HEK293 (cell line): ENCODE measurements around the gene LRP8.

Experiments used
- EGR2 ChIP-seq: fragments of 450-650 bp; formaldehyde crosslinking; IDR thresholded peaks from 2 replicates; pipeline ENCODE4 v1.5.1; 2016; ENCODE audit warnings: low read depth, missing biosample characterization, missing genetic modification characterization
- FEZF1 ChIP-seq: fragments of 450-650 bp; formaldehyde crosslinking; IDR thresholded peaks from 2 replicates; pipeline ENCODE4 v1.5.1; 2016; ENCODE audit warnings: missing biosample characterization, missing genetic modification characterization
- KLF1 ChIP-seq: fragments of 450-650 bp; formaldehyde crosslinking; IDR thresholded peaks from 2 replicates; pipeline ENCODE4 v1.5.1; 2016; ENCODE audit warnings: missing biosample characterization, missing genetic modification characterization
- KLF16 ChIP-seq: fragments of 450-650 bp; formaldehyde crosslinking; IDR thresholded peaks from 2 replicates; pipeline ENCODE4 v1.5.1; 2017; ENCODE audit warnings: missing biosample characterization, missing genetic modification characterization
- KLF17 ChIP-seq: fragments of 450-650 bp; formaldehyde crosslinking; IDR thresholded peaks from 2 replicates; pipeline ENCODE4 v1.5.1; 2016; ENCODE audit warnings: missing biosample characterization, missing genetic modification characterization
- KLF7 ChIP-seq: fragments of 450-650 bp; formaldehyde crosslinking; IDR thresholded peaks from 2 replicates; pipeline ENCODE4 v1.5.1; 2016; ENCODE audit warnings: missing biosample characterization, missing genetic modification characterization, borderline replicate concordance
- KLF9 ChIP-seq: fragments of 450-650 bp; formaldehyde crosslinking; IDR thresholded peaks from 2 replicates; pipeline ENCODE4 v1.5.1; 2016; ENCODE audit warnings: missing biosample characterization, missing genetic modification characterization, low read depth
- PATZ1 ChIP-seq: fragments of 450-650 bp; formaldehyde crosslinking; IDR thresholded peaks from 2 replicates; pipeline ENCODE4 v1.5.1; 2016; ENCODE audit warnings: missing biosample characterization, missing genetic modification characterization
- SP2 ChIP-seq: fragments of 450-650 bp; formaldehyde crosslinking; IDR thresholded peaks from 2 replicates; pipeline ENCODE4 v1.5.1; 2016; ENCODE audit warnings: missing biosample characterization, missing genetic modification characterization
- SP3 ChIP-seq: fragments of 450-650 bp; formaldehyde crosslinking; IDR thresholded peaks from 2 replicates; pipeline ENCODE4 v1.5.1; 2016; ENCODE audit warnings: missing biosample characterization, missing genetic modification characterization
- SP7 ChIP-seq: fragments of 450-650 bp; formaldehyde crosslinking; IDR thresholded peaks from 2 replicates; pipeline ENCODE4 v1.5.1; 2016; ENCODE audit warnings: missing biosample characterization, missing genetic modification characterization
- ZBTB48 ChIP-seq: fragments of 450-650 bp; formaldehyde crosslinking; IDR thresholded peaks from 2 replicates; pipeline ENCODE4 v1.5.1; 2016; ENCODE audit warnings: missing biosample characterization, missing genetic modification characterization
- ZEB2 ChIP-seq: fragments of 450-650 bp; formaldehyde crosslinking; IDR thresholded peaks from 2 replicates; pipeline ENCODE4 v1.5.1; 2016; ENCODE audit warnings: missing biosample characterization, missing genetic modification characterization
- ZNF146 ChIP-seq: fragments of 450-650 bp; formaldehyde crosslinking; IDR thresholded peaks from 2 replicates; pipeline ENCODE4 v1.5.1; 2016; ENCODE audit warnings: missing biosample characterization, missing genetic modification characterization
- ZNF433 ChIP-seq: fragments of 450-650 bp; formaldehyde crosslinking; IDR thresholded peaks from 2 replicates; pipeline ENCODE4 v1.5.1; 2016; ENCODE audit warnings: missing biosample characterization, missing genetic modification characterization, low read depth
- ZNF561 ChIP-seq: fragments of 450-650 bp; IDR thresholded peaks from 2 replicates; pipeline ENCODE4 v1.5.1; 2018; ENCODE audit warnings: missing biosample characterization, missing genetic modification characterization, borderline replicate concordance
- ZNF600 ChIP-seq: fragments of 450-650 bp; formaldehyde crosslinking; IDR thresholded peaks from 2 replicates; pipeline ENCODE4 v1.5.1; 2016; ENCODE audit warnings: missing biosample characterization, missing genetic modification characterization
- ZNF623 ChIP-seq: fragments of 450-650 bp; formaldehyde crosslinking; IDR thresholded peaks from 2 replicates; pipeline ENCODE4 v1.5.1; 2016; ENCODE audit warnings: missing biosample characterization, missing genetic modification characterization
- ZNF629 ChIP-seq: fragments of 450-650 bp; formaldehyde crosslinking; IDR thresholded peaks from 2 replicates; pipeline ENCODE4 v1.5.1; 2017; ENCODE audit warnings: missing biosample characterization, missing genetic modification characterization
- ZNF76 ChIP-seq: fragments of 450-650 bp; formaldehyde crosslinking; IDR thresholded peaks from 2 replicates; pipeline ENCODE4; 2016; ENCODE audit warnings: low read depth, missing biosample characterization, missing genetic modification characterization, borderline replicate concordance
- ZNF785 ChIP-seq: fragments of 450-650 bp; formaldehyde crosslinking; IDR thresholded peaks from 2 replicates; pipeline ENCODE4 v1.5.1; 2016; ENCODE audit warnings: missing biosample characterization, missing genetic modification characterization
- ZNF830 ChIP-seq: fragments of 450-650 bp; IDR thresholded peaks from 2 replicates; pipeline ENCODE4 v1.5.0; 2018; ENCODE audit warnings: missing biosample characterization, missing genetic modification characterization, low read depth, mild to moderate bottlenecking, moderate library complexity
- TF ChIP-seq, protein P1 (sequence below): fragments of 450-650 bp; formaldehyde crosslinking; IDR thresholded peaks from 2 replicates; pipeline ENCODE4 v1.5.1; 2016; ENCODE audit warnings: missing biosample characterization, missing genetic modification characterization
- TF ChIP-seq, protein P2 (sequence below): fragments of 450-650 bp; formaldehyde crosslinking; IDR thresholded peaks from 2 replicates; pipeline ENCODE4 v1.5.1; 2016; ENCODE audit warnings: missing biosample characterization, missing genetic modification characterization
- TF ChIP-seq, protein P3 (sequence below): fragments of 450-650 bp; formaldehyde crosslinking; conservative IDR thresholded peaks from 2 replicates; pipeline ENCODE4 v1.5.1; 2016; ENCODE audit warnings: low read depth, missing biosample characterization, missing genetic modification characterization

LRP8 gene

GRCh38 chr1:53326088-53326597 lies 1.7 kb downstream of the LRP8 start (continued):
- TF ChIP-seq, protein P1, sequence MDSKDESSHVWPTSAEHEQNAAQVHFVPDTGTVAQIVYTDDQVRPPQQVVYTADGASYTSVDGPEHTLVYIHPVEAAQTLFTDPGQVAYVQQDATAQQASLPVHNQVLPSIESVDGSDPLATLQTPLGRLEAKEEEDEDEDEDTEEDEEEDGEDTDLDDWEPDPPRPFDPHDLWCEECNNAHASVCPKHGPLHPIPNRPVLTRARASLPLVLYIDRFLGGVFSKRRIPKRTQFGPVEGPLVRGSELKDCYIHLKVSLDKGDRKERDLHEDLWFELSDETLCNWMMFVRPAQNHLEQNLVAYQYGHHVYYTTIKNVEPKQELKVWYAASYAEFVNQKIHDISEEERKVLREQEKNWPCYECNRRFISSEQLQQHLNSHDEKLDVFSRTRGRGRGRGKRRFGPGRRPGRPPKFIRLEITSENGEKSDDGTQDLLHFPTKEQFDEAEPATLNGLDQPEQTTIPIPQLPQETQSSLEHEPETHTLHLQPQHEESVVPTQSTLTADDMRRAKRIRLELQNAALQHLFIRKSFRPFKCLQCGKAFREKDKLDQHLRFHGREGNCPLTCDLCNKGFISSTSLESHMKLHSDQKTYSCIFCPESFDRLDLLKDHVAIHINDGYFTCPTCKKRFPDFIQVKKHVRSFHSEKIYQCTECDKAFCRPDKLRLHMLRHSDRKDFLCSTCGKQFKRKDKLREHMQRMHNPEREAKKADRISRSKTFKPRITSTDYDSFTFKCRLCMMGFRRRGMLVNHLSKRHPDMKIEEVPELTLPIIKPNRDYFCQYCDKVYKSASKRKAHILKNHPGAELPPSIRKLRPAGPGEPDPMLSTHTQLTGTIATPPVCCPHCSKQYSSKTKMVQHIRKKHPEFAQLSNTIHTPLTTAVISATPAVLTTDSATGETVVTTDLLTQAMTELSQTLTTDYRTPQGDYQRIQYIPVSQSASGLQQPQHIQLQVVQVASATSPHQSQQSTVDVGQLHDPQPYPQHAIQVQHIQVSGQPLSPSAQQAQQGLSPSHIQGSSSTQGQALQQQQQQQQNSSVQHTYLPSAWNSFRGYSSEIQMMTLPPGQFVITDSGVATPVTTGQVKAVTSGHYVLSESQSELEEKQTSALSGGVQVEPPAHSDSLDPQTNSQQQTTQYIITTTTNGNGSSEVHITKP, result peak; percentile 79
- TF ChIP-seq EGR2 (tag by site-specific recombination), result peak; percentile 42
- TF ChIP-seq, protein P2, sequence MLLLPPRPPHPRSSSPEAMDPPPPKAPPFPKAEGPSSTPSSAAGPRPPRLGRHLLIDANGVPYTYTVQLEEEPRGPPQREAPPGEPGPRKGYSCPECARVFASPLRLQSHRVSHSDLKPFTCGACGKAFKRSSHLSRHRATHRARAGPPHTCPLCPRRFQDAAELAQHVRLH, result peak; percentile 61; the same call in 1 of the 2 replicates
- 0 out of 2 replicates have a peak, but pooled peaks have one; percentile 16 for TF ChIP-seq ZNF785
- TF ChIP-seq, protein P3, sequence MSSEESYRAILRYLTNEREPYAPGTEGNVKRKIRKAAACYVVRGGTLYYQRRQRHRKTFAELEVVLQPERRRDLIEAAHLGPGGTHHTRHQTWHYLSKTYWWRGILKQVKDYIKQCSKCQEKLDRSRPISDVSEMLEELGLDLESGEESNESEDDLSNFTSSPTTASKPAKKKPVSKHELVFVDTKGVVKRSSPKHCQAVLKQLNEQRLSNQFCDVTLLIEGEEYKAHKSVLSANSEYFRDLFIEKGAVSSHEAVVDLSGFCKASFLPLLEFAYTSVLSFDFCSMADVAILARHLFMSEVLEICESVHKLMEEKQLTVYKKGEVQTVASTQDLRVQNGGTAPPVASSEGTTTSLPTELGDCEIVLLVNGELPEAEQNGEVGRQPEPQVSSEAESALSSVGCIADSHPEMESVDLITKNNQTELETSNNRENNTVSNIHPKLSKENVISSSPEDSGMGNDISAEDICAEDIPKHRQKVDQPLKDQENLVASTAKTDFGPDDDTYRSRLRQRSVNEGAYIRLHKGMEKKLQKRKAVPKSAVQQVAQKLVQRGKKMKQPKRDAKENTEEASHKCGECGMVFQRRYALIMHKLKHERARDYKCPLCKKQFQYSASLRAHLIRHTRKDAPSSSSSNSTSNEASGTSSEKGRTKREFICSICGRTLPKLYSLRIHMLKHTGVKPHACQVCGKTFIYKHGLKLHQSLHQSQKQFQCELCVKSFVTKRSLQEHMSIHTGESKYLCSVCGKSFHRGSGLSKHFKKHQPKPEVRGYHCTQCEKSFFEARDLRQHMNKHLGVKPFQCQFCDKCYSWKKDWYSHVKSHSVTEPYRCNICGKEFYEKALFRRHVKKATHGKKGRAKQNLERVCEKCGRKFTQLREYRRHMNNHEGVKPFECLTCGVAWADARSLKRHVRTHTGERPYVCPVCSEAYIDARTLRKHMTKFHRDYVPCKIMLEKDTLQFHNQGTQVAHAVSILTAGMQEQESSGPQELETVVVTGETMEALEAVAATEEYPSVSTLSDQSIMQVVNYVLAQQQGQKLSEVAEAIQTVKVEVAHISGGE (tag by site-specific recombination), result peak; percentile 53; the same call in 1 of the 2 replicates
- TF ChIP-seq SP2 (tag by site-specific recombination), result peak; percentile 78
- no peak; the same call in 1 of the 2 replicates for TF ChIP-seq ZEB2 (tag by site-specific recombination)
- peak; percentile 40; the same call in 1 of the 2 replicates for TF ChIP-seq KLF7
- TF ChIP-seq KLF16, result peak; percentile 85; the same call in 1 of the 2 replicates
- TF ChIP-seq PATZ1, result peak; percentile 74
- TF ChIP-seq ZNF76 (tag by site-specific recombination), result 0 out of 2 replicates have a peak, but pooled peaks have one; percentile 29
- TF ChIP-seq ZBTB48 (tag by site-specific recombination), result peak; percentile 50; the same call in 1 of the 2 replicates
- TF ChIP-seq KLF9 (tag by site-specific recombination), result peak; percentile 93
- peak; percentile 23; the same call in 1 of the 2 replicates for TF ChIP-seq SP7 (tag by site-specific recombination)
- TF ChIP-seq ZNF629 (tag by site-specific recombination), result peak; percentile 24; the same call in 1 of the 2 replicates
- 0 out of 2 replicates have a peak, but pooled peaks have one; percentile 40 for TF ChIP-seq ZNF561
- TF ChIP-seq KLF17 (tag by site-specific recombination), result 0 out of 2 replicates have a peak, but pooled peaks have one; percentile 25
- no peak for TF ChIP-seq ZNF600 (tag by site-specific recombination)
- TF ChIP-seq ZNF146 (tag by site-specific recombination), result no peak
- peak; percentile 99 for TF ChIP-seq KLF1
- peak; percentile 8; the same call in 1 of the 2 replicates for TF ChIP-seq FEZF1
- peak; percentile 94 for TF ChIP-seq SP3 (tag by site-specific recombination)
- TF ChIP-seq ZNF830 (tag by site-specific recombination), result no peak
- no peak for TF ChIP-seq ZNF433 (tag by site-specific recombination)
- TF ChIP-seq ZNF623, result no peak
